ENCODE data around the gene VPS18.
A peak's percentile ranks its signal among the peaks of the same experiment; 100 is the strongest.
"Not testable (repeated sequence)": the region's sequence is repeated elsewhere in the genome, so short reads cannot be mapped to it uniquely, and the experiment has no call there.

Gene VPS18, protein sequence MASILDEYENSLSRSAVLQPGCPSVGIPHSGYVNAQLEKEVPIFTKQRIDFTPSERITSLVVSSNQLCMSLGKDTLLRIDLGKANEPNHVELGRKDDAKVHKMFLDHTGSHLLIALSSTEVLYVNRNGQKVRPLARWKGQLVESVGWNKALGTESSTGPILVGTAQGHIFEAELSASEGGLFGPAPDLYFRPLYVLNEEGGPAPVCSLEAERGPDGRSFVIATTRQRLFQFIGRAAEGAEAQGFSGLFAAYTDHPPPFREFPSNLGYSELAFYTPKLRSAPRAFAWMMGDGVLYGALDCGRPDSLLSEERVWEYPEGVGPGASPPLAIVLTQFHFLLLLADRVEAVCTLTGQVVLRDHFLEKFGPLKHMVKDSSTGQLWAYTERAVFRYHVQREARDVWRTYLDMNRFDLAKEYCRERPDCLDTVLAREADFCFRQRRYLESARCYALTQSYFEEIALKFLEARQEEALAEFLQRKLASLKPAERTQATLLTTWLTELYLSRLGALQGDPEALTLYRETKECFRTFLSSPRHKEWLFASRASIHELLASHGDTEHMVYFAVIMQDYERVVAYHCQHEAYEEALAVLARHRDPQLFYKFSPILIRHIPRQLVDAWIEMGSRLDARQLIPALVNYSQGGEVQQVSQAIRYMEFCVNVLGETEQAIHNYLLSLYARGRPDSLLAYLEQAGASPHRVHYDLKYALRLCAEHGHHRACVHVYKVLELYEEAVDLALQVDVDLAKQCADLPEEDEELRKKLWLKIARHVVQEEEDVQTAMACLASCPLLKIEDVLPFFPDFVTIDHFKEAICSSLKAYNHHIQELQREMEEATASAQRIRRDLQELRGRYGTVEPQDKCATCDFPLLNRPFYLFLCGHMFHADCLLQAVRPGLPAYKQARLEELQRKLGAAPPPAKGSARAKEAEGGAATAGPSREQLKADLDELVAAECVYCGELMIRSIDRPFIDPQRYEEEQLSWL

DNA sequence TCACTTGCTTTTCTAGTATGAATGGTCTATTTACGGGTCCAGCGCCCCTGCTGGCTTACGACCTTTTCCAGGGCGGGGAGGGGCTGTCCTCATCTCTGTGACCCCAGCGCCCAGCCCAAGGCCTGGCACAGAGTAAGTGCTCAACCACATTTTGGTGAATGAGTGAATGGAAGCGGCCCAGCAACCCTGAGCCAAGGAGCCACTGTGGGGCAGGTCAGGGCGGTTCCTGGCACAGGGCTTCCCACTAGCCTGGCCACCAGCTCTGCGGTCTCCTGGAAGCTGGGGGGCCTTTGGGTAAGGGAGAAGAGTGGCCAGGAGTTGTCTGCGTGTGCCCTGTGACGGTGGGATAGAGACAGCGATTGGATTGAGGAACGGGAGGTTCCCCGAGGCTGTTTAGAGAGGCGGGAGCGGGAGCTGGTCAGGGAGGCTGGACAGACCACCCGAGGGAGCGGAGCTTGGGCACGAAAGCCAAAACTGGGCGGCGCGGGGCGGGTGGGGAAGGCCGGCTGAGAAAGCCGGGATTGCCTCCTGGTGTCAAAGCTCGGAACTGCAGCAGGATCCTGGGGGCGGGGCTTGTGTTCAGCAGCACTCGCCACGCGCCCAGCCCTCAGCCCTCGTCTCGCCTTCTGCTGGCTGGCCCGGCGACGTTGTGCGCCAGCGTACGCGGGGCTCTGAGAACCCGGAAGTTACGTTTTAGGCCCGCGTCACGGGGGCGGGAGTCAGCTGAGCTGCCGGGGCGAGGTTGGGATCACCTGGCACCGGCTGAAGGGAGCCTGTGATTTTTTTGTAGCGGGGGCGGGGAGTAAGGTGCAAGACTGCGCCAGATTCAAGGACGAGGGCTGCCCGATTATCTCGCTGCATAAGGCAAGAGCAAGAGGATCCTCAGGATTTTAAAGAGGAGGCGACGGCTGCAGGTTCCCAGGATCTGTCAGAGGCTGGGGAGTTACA lies at the start of gene VPS18:
TSS of gene VPS18 (plus strand) at position 718 of the 948 bp plus-strand sequence. CDS start 319 bp downstream, outside the sequence.
- DNase-seq (ENCODE audit: low read depth), result peak; percentile 98

DNA sequence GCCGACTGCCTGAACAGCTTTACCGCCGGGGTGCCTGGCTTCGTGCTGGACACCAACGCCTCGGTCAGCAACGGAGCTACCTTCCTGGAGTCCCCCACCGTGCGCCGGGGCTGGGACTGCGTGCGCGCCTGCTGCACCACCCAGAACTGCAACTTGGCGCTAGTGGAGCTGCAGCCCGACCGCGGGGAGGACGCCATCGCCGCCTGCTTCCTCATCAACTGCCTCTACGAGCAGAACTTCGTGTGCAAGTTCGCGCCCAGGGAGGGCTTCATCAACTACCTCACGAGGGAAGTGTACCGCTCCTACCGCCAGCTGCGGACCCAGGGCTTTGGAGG lies 49.6 kb upstream of the VPS18 start:
- no peak for DNase-seq (ENCODE audit: low read depth)

DNA sequence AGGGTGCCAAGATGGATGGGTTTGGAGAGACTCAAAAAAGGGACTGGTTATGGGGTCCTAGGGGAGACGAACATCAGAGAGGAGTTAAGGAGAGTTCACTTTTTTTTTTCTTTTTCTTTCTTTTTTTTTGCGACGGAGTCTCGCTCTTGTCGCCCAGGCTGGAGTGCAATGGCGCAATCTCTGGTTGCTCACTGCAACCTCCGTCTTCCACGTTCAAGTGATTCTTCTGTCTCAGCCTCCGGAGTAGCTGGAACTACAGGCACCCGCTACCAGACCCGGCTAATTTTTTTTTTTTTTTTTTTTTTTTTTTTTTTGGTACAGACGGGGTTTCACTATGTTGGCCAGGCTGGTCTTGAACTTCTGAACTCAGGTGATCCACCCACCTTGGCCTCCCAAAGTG lies 49.2 kb upstream of the VPS18 start:
- no peak for DNase-seq (ENCODE audit: low read depth)

DNA sequence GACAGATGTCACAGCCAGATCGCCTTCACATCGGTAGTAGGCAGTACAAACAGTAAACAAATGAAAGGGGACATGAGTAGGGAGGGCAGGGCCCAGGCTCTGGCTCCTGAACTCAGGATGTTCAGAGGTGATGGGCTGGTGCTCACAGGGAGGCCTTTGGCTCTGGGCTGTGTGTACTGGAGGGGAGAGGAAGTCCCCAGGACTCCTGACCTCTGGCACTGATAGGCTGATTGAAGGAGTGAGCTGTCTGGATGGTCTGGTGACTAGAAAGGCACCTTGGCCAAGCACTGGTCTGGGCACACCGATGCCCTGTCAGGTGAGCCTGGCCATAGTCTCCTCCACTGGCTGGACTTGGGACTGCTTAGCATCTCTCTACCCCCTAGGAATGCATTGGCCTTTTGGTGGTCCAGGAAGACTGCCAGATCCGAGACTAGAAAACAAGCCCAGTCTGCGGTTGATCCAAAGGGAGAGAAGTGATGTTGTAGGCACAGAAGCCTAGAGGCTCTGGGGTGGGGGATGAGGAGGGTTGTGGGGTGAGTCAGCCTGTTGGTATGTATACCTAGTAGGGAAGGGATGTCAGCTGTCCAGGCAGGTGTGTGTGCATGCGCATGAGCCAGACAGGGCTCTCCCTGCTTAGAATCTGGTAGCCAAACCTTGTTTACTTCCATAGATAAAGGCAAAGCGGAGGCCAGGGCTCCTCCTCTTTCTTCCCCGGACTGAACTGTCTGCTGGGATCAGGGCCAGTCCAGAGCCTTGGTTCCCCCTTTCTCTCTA lies 48.6 kb upstream of the VPS18 start:
- no peak for DNase-seq (ENCODE audit: low read depth)

DNA sequence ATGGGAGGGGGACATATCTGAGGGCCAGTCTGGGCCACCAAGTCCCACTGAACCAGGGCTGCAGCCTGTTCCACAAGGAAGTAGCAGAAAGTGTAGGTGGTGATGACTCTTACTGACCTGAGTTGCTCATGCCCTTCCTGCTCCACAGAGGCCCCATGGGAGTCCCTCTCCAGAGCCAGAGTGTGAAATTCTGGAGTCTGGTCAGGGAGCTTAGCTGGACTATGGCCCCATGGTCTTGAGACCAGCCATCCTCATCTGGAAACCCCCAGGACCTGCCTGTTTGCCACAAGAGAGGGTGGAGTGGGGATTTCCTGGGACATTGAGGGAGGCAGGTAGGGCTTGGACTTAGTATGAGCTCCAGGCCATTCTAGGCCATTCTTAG lies 47.4 kb upstream of the VPS18 start:
- DNase-seq (ENCODE audit: low read depth), result no peak

DNA sequence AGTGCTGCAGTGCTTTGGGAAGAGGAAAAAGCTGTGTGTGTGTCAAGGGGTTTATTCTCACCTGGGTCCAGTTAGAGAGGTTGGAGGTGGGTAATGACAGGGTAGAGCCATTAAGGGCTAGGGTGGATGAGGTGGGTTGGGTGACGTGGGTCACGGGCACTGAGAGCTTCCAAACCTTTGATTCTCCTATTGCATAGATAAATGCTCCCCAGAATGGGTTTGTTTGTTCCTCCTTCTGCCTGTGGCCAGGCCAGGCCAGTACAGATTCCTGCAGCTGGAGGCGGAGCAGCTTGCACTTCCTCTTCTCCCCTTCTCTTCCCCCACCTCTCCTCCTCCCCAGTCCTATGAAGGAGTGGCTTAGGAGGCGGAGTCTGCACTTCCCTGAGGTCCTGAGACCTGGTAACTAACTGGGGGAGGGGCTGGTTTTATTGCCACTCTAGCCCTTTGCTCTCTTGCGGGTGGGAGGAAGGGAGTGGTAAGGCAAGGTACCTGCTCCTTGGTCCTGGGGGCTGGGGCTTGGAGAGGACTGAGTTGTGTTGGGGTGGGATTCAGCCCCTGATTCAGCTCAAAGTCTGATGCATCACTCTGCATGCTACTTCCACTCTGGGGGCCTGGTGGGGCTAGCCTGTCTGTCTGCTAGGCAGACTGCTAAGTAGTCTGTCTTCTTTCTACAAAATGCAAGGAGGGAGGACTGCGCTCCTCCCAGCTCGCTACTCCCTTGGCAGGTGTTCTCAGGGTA lies 46.9 kb upstream of the VPS18 start:
- no peak for DNase-seq (ENCODE audit: low read depth)

DNA sequence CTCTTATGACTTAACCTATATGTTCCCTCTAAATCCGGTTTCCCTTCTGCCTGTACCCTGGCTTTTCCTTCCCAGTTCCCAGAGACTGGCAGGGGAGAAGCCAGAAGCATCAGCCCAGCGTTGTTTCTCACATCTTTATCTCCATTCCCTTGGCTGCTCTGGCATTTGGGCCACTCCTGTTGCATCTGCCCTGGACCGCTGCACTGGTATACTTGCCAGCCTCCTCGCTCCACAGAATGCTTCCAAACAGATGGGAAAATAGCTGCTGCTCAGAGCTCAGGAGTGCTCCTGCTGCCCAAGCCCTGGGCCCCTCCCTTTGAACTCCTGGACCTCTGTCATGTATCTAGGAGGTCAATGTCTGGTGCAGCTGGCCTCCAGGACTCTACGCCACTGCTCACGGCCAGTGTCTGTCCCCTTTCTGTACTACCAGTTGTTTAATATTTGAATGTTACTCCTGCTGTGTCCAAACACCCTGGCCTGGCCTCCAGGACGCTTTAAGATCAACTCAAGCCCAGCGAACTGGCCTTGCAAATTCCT lies 43.6 kb upstream of the VPS18 start:
- DNase-seq (ENCODE audit: low read depth), result no peak

DNA sequence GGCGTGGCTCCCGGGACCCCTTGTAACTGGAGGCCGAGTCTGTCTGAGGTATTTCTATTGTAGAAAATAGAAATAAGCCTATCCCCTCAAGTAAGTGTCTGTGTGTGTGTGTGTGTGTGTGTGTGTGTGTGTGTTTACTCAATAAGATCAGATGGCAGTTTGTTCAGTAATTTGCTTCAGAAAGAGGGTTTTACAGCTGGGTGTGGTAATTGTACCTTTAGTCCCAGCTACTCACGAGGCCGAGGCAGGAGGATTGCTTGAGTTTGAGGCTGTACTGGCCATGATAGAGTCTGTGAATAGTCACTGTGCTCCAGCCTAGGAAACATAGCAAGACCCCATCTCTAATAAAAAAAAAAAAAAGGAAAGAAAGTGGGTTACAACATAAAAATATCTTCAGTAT lies 41.7 kb upstream of the VPS18 start:
- DNase-seq (ENCODE audit: low read depth), result no peak

DNA sequence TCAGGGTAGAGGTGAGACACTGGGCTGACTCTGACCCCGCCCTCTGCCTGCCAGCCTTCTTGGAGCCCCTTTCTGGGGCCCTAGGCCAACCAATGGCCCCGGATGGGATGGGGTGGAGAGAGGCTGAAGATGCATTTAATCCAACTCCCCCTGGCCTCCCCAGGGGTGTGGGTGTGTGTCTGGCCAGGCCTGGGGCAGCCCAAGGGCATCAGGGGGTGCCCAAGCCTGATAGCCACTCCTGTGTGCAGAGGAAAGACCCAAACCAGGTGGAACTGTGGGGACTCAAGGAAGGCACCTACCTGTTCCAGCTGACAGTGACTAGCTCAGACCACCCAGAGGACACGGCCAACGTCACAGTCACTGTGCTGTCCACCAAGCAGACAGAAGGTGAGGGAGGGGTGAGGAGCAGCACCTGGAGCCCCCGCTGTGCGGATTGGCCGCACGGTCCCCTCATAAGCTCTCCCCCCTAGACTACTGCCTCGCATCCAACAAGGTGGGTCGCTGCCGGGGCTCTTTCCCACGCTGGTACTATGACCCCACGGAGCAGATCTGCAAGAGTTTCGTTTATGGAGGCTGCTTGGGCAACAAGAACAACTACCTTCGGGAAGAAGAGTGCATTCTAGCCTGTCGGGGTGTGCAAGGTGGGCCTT lies 40.9 kb upstream of the VPS18 start:
- DNase-seq (ENCODE audit: low read depth), result no peak

DNA sequence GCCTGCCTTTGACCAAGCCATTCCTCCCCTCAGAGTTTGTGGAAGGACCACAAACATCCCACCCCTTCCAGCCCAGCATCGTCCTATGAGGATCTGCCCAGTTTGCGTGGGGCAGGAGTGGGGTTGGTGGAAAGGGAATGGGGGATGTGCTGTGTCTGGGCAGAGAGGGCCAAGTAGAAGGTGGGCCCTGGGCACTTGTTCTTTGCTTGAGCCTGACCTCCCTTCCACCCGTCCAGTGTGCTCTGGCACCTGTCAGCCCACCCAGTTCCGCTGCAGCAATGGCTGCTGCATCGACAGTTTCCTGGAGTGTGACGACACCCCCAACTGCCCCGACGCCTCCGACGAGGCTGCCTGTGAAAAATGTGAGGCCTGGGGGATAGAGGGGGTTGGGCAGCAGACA lies 40.1 kb upstream of the VPS18 start:
- no peak for DNase-seq (ENCODE audit: low read depth)

DNA sequence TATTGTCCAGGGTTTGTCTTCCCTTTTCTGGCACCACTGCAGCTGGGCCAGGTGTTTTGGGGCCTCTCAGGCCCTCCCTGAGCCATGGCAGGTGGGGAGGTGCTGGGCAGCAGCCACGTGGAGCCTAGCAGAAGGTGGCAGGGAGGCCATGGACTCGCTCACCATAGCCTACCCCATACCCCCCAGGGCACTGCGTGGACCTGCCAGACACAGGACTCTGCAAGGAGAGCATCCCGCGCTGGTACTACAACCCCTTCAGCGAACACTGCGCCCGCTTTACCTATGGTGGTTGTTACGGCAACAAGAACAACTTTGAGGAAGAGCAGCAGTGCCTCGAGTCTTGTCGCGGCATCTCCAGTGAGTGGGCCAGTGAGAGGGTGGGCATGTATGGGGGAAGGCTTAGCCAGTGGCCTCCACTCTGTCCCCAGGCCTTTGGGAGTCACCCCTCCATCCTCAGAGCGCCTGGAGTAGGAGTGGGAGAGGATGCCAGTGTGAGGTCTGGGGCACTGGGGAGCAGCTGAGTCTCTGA lies 38.5 kb upstream of the VPS18 start:
- DNase-seq (ENCODE audit: low read depth), result no peak

DNA sequence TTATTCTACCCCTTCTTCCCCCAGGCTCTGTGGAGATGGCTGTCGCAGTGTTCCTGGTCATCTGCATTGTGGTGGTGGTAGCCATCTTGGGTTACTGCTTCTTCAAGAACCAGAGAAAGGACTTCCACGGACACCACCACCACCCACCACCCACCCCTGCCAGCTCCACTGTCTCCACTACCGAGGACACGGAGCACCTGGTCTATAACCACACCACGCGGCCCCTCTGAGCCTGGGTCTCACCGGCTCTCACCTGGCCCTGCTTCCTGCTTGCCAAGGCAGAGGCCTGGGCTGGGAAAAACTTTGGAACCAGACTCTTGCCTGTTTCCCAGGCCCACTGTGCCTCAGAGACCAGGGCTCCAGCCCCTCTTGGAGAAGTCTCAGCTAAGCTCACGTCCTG lies 37.5 kb upstream of the VPS18 start:
- DNase-seq (ENCODE audit: low read depth), result no peak

DNA sequence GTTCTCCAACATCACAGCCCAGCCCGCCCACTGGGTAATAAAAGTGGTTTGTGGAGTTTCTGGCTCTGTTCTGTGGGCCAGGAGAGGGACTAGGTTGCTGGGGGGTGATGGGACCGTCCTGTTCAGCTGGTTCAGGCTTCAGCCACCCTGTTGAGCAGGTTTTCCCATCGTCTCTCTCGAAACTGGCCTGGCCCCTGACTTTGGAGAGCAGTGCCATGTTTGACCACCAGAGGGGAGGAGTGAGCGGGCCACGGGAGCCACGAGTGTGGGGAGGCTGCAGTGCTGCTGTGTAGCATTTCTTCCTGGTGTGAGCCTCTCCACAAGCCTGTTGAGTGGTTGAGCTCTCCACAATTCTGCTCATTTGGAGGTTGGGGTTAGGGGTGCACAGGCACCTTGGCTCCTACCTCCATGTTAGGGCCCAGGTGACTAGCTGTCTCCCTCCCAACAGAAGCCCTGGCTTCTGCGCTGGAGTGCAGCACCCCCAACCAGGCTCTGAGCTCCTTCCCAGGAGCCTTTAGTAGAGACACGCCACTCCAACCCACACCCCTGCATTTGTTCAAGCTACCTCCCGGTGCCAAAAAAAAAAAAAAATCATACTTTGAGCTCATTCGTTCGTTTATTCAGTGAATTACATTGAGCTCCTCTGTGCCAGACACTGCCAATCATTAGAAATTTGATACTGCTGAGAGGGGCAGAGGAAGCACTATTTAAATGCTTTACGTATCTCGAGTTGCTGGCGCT lies 36.5 kb upstream of the VPS18 start:
- peak; percentile 66 for DNase-seq (ENCODE audit: low read depth)

DNA sequence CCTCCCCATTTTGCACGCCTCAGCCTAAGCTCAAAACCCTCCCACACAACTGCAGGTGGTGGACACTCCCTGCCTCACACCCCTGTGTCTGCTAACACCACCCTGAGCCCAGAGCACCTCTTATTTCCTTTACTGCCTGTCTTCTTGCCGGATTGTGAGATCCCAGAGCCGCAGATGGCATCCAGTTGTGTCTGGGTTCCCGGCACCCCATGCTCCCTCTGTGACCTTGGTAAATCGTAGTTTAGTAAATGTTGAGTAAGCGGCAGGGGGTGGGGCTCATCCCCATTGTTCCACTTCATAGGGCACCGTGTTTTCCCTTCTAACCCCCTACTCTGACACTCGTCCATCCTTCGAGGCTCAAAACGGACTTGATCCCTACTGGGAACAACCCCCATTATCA lies 35.5 kb upstream of the VPS18 start:
- DNase-seq (ENCODE audit: low read depth), result no peak

DNA sequence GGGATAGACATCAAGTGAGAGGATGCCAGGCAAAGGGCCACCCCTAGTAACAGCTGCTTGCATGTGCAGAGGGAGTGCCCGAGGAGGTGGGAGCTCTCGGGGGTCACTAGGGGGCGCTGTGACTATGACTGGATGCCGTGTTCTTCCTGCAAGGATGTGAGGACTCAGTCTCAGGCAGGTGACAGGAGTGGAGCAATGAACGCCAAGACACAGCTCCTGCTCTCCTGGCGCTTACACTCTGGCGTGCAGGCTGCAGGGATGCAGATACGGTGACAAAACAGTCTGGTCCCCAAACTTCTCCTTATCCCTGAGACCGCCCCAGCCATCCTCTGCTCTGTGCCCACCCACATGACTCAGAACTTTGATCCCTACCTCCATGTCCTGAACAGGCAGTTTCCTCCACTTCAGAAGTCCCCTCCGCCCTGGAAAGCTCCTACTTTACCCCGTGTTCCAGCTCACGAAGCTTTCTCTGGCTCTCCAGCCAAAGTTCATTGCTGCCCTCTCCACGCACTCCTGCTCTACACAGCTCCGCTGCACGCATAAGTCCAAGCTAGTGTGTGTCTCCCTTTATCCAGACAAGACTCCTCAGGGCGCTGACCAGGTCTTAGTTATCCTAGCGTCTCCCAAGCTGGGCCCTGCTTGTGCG lies 34.9 kb upstream of the VPS18 start:
- peak; percentile 75 for DNase-seq (ENCODE audit: low read depth)

DNA sequence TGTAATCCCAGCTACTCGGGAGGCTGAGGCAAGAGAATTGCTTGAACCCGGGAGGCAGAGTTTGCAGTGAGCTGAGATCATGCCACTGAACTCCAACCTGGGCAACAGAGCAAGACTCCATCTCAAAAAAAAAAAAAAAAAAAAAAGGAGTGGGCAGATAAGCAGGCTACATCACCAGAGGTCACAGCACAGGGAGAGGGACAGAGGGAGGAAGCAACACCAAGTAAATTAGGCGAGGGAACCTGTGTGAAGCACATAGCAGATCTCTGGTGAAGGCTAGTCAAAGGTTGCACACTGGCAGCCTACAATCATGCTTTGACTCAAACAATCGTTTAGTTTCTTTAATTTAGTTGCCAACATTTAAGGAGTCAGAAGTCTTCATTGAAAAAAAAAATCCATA lies 33.1 kb upstream of the VPS18 start:
- not testable (repeated sequence) for DNase-seq (ENCODE audit: low read depth)

DNA sequence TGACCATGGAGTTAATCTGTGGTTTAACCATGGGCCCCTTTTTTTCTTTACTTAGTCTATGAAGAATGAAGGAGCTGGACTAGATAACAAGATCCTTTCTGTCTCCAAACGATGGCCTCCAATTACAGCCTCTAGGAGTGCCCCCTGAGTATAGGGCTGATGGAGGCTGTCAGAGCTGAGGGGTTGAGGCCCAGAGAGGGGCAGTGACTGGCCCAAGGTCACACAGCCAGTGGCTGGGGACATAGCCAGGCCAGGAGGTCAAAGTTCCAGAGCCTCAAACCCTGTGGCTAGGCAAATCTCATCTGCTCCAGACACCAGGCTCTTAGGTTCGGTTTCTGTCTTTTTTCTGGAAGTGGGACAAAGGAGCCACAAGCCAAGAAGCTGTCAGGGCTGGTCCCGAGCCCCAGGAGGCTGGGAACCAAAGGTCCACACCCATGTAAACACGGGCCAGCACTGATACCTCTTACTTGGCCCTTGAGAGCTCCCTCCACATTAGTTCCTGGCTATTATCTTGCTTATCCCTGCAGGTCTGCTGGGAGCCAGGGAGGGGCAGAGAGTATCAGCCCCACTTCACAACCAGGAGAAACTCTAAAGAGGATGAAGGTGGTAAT lies 30.5 kb upstream of the VPS18 start:
- DNase-seq (ENCODE audit: low read depth), result no peak

DNA sequence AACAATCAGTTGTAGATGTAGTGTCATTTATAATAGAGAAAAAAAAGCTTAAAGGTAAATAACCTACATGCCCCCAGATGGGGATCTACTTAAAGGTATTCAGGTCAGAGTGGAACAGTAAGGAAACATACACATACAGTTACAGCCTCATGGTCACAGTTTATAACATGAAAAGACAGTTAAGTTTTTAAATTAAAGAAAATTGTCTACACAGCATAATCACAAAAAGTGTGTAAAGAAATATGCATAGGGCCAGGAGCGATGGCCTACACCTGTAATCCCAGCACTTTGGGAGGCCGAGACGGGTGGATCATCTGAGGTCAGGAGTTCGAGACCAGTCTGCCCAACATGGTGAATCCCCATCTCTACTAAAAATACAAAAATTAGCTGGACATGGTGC lies 27.1 kb upstream of the VPS18 start:
- DNase-seq (ENCODE audit: low read depth), result no peak

Measured in stimulated activated CD4-positive, alpha-beta T cell treated with anti-CD3 and anti-CD28 coated beads, Interleukin-2, amount 100 ng/mL, for 4 hours (primary cell).